Astrocyte (in vitro differentiated cells and primary cell): ENCODE measurements around the gene RCC2. TPM values are rescaled to one million over a fixed set of nuclear protein-coding genes. Genes with fewer than 3 reads are reported as not detected.

Experiments used
- DNase-seq: peaks from one replicate; pipeline ENCODE4 v3.0.0-alpha.2; 2010; ENCODE audit warnings: low read depth
- FAIRE-seq: peaks from 2 replicates; lab custom pipeline; 2011; peaks lifted over from hg19 to GRCh38; lab: Jason Lieb, UNC
- H2AFZ ChIP-seq: 2 replicates; pipeline ENCODE4 v1.6.0; 2012; ENCODE audit warnings: low read depth, low read length, inconsistent platforms
- H3K27ac ChIP-seq: 2 replicates; pipeline ENCODE4 v1.5.1; 2011; ENCODE audit warnings: low read depth, low read length, inconsistent platforms
- H3K27me3 ChIP-seq: 2 replicates; pipeline ENCODE4 v1.6.0; 2011; ENCODE audit warnings: low read length, inconsistent platforms; ENCODE audit not compliant: insufficient read depth
- H3K36me3 ChIP-seq: 2 replicates; pipeline ENCODE4 v1.5.1; 2011; ENCODE audit warnings: low read length, inconsistent platforms; ENCODE audit not compliant: insufficient read depth
- H3K4me1 ChIP-seq: 2 replicates; pipeline ENCODE4 v1.5.1; 2011; ENCODE audit warnings: low read length, inconsistent platforms; ENCODE audit not compliant: insufficient read depth
- H3K4me2 ChIP-seq: 2 replicates; pipeline ENCODE4 v1.6.0; 2012; ENCODE audit warnings: low read length, inconsistent platforms
- H3K4me3 ChIP-seq: 2 replicates; pipeline ENCODE4 v1.5.1; 2011; ENCODE audit warnings: low read depth, mild to moderate bottlenecking, low read length, inconsistent platforms; ENCODE audit not compliant: insufficient read depth
- H3K79me2 ChIP-seq: 2 replicates; pipeline ENCODE4 v1.6.0; 2012; ENCODE audit warnings: mild to moderate bottlenecking, low read length, inconsistent platforms; ENCODE audit not compliant: insufficient read depth
- H3K9ac ChIP-seq: 2 replicates; pipeline ENCODE4 v1.6.0; 2012; ENCODE audit warnings: mild to moderate bottlenecking, low read length, inconsistent platforms
- H3K9me3 ChIP-seq: 2 replicates; pipeline ENCODE4 v1.5.1; 2012; ENCODE audit warnings: low read depth, mild to moderate bottlenecking, low read length, inconsistent platforms; ENCODE audit not compliant: insufficient read depth
- H4K20me1 ChIP-seq: 2 replicates; pipeline ENCODE4 v1.6.0; 2012; ENCODE audit warnings: low read length, inconsistent platforms; ENCODE audit not compliant: insufficient read depth
- H3K27ac Mint-ChIP-seq: one replicate; pipeline ENCODE4 v1.8.0; 2021; ENCODE audit warnings: mild to moderate bottlenecking, mixed read lengths; ENCODE audit not compliant: unreplicated experiment
- H3K27me3 Mint-ChIP-seq: one replicate; pipeline ENCODE4 v1.8.0; 2021; ENCODE audit warnings: low read depth, mixed read lengths; ENCODE audit not compliant: unreplicated experiment
- H3K36me3 Mint-ChIP-seq: one replicate; pipeline ENCODE4 v1.8.0; 2021; ENCODE audit warnings: low read depth, mixed read lengths; ENCODE audit not compliant: unreplicated experiment
- H3K4me1 Mint-ChIP-seq: one replicate; pipeline ENCODE4 v1.8.0; 2021; ENCODE audit warnings: low read depth, mixed read lengths; ENCODE audit not compliant: unreplicated experiment
- H3K4me3 Mint-ChIP-seq: one replicate; pipeline ENCODE4 v1.8.0; 2021; ENCODE audit warnings: mild to moderate bottlenecking, moderate library complexity, mixed read lengths; ENCODE audit not compliant: unreplicated experiment
- H3K9me3 Mint-ChIP-seq: one replicate; pipeline ENCODE4 v1.8.0; 2021; ENCODE audit warnings: mild to moderate bottlenecking, mixed read lengths; ENCODE audit not compliant: unreplicated experiment
- EZH2 ChIP-seq: IDR thresholded peaks from 2 replicates; pipeline ENCODE4 v1.6.1; 2012; ENCODE audit warnings: mild to moderate bottlenecking, low read length, inconsistent platforms; ENCODE audit not compliant: insufficient read depth
- total RNA-seq: library from RNA; stranded (reverse); gene quantifications from 2 replicates; pipeline ENCODE4 v1.2.1, GENCODE V29; 2021
- TF ChIP-seq, protein P1 (sequence below): IDR thresholded peaks from 2 replicates; pipeline ENCODE4 v1.5.1; 2011; ENCODE audit warnings: low read depth, mild to moderate bottlenecking, inconsistent platforms, low read length, moderate library complexity; ENCODE audit not compliant: insufficient read depth

The RCC2 gene
- total RNA-seq, 1 donor from 2014 or later = 103 TPM

DNA sequence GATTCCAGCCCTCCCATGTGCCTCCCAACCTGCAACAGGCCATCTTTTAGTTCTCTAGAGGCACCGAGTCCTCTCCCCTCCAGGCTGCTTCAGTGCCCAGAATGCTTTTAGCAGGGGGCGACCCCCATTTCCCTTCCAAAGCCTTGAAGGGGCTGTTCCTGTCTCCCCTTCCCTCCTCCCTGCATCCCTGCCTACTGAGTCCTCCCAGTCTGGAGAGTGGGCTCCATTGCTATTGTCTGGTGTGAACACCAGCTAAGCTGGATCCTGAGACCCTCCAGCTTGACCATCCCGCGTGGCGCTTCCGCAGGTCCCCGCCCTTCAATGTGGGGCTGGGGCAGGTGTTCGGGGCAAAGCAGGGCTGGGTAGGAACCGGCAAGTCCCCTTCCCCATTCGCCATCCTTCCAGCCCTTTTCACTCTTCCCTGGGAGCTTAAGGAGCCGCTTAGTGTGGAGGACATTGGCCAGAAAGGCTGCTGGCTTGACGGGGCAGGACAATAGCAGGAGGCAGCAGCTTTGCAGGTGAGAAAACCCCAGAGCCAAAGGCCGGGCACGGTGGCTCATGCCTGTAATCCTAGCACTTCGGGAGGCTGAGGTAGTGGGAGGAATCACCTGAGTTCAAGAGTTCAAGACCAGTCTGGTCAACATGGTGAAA is 35.3 kb downstream of the RCC2 start:
- peaks cover 7% of the 10 kb centered on the region for H3K36me3 ChIP-seq
- Mint-ChIP-seq H3K27ac (no peak overlapping the region), H3K4me1 (no peaks in the 10 kb centered on the region), H3K9me3 (no peaks in the 10 kb centered on the region), H3K36me3 (peaks cover 5% of the 10 kb centered on the region), H3K4me3 (no peak overlapping the region), H3K27me3 (peaks cover 3% of the 10 kb centered on the region)
- no peaks in the 10 kb centered on the region for H3K27me3 ChIP-seq
- no peaks in the 10 kb centered on the region for H3K4me1 ChIP-seq
- no peak overlapping the region for H3K4me2 ChIP-seq
- H3K79me2 ChIP-seq = no peaks in the 10 kb centered on the region
- no peak overlapping the region for H3K27ac ChIP-seq
- no peak overlapping the region for H3K4me3 ChIP-seq
- no peak overlapping the region for H2AFZ ChIP-seq
- H4K20me1 ChIP-seq = peaks cover 20% of the 10 kb centered on the region
- DNase-seq (no peak), FAIRE-seq (no peak)
- no peak for TF ChIP-seq EZH2
- TF ChIP-seq, protein P1, sequence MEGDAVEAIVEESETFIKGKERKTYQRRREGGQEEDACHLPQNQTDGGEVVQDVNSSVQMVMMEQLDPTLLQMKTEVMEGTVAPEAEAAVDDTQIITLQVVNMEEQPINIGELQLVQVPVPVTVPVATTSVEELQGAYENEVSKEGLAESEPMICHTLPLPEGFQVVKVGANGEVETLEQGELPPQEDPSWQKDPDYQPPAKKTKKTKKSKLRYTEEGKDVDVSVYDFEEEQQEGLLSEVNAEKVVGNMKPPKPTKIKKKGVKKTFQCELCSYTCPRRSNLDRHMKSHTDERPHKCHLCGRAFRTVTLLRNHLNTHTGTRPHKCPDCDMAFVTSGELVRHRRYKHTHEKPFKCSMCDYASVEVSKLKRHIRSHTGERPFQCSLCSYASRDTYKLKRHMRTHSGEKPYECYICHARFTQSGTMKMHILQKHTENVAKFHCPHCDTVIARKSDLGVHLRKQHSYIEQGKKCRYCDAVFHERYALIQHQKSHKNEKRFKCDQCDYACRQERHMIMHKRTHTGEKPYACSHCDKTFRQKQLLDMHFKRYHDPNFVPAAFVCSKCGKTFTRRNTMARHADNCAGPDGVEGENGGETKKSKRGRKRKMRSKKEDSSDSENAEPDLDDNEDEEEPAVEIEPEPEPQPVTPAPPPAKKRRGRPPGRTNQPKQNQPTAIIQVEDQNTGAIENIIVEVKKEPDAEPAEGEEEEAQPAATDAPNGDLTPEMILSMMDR = no peak
- H3K9me3 ChIP-seq = no peaks in the 10 kb centered on the region
- no peak overlapping the region for H3K9ac ChIP-seq

DNA sequence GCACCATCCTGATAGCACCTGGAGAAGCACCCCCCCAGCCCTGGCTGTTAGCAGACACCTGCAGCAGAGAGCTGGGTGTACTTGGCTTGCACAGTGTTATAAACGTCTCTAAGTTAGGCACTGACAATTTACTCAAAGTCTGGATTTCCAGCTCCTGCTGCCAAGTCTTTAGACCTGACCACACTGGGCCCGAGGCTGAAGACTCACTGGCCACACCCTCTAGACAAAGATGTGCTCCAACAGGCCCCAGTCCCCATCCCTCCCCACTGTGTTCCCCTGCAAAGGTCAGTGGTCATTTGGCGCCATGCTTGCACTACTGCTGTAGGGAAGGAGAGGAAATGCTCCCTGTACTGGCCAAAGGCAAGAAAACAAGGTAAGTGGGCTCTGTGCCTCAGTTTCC is 36.4 kb downstream of the RCC2 start:
- DNase-seq (no peak), FAIRE-seq (no peak)
- H3K79me2 ChIP-seq = no peaks in the 10 kb centered on the region
- Mint-ChIP-seq H3K4me3 (no peak overlapping the region), H3K4me1 (no peaks in the 10 kb centered on the region), H3K9me3 (no peaks in the 10 kb centered on the region), H3K36me3 (no peaks in the 10 kb centered on the region), H3K27me3 (peaks cover 3% of the 10 kb centered on the region), H3K27ac (no peak overlapping the region)
- H3K9ac ChIP-seq = no peak overlapping the region
- H3K4me2 ChIP-seq = no peak overlapping the region
- H3K4me1 ChIP-seq = no peaks in the 10 kb centered on the region
- no peaks in the 10 kb centered on the region for H3K36me3 ChIP-seq
- no peaks in the 10 kb centered on the region for H3K9me3 ChIP-seq
- no peak overlapping the region for H2AFZ ChIP-seq
- no peak overlapping the region for H3K27ac ChIP-seq
- H4K20me1 ChIP-seq = peaks cover 15% of the 10 kb centered on the region
- no peaks in the 10 kb centered on the region for H3K27me3 ChIP-seq
- H3K4me3 ChIP-seq = no peak overlapping the region
- TF ChIP-seq, protein P1 = no peak
- no peak for TF ChIP-seq EZH2

GRCh38 chr1:17401841-17402240 is 37.6 kb downstream of the RCC2 start:
- DNase-seq = no peak
- no peak overlapping the region for H3K9ac ChIP-seq
- no peaks in the 10 kb centered on the region for H3K36me3 Mint-ChIP-seq
- peaks cover 6% of the 10 kb centered on the region for H3K27me3 Mint-ChIP-seq
- no peaks in the 10 kb centered on the region for H3K9me3 ChIP-seq
- H3K4me3 Mint-ChIP-seq = no peak overlapping the region
- no peaks in the 10 kb centered on the region for H3K79me2 ChIP-seq
- H3K4me1 Mint-ChIP-seq = no peaks in the 10 kb centered on the region
- peaks cover 11% of the 10 kb centered on the region for H4K20me1 ChIP-seq
- no peaks in the 10 kb centered on the region for H3K27me3 ChIP-seq
- no peak for TF ChIP-seq EZH2
- TF ChIP-seq, protein P1 = no peak
- no peak overlapping the region for H3K27ac Mint-ChIP-seq
- no peak overlapping the region for H3K27ac ChIP-seq
- no peak overlapping the region for H3K4me3 ChIP-seq
- no peaks in the 10 kb centered on the region for H3K4me1 ChIP-seq
- H3K36me3 ChIP-seq = no peaks in the 10 kb centered on the region
- no peak overlapping the region for H2AFZ ChIP-seq
- FAIRE-seq = no peak
- no peaks in the 10 kb centered on the region for H3K9me3 Mint-ChIP-seq
- H3K4me2 ChIP-seq = no peak overlapping the region
